ENCODE data around the gene HSP90AB1.

HSP90AB1 gene

DNA sequence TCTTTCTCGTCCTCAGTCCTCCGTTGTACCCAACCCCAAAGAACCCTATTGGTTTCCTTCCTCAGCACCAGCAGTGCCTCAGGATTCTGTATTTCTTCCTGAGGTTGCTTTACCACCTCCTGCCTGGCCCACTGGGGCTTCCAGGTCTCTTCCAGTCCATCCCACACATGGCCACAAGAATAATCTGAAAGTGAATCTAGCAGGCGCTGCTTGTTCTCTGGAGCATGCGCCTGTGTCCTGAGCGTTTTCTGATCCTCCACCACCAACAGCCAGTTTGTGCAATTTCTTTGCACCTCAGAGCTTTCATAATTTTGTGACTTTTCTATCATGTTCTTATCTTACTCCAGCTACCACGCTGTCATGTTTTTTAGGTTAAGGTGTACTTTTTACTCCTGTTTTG, 11.6 kb upstream of the HSP90AB1 start:
- DNase-seq (ENCODE audit: low read depth in 2 of 3, low spot score in 2 of 3) = no peak

DNA sequence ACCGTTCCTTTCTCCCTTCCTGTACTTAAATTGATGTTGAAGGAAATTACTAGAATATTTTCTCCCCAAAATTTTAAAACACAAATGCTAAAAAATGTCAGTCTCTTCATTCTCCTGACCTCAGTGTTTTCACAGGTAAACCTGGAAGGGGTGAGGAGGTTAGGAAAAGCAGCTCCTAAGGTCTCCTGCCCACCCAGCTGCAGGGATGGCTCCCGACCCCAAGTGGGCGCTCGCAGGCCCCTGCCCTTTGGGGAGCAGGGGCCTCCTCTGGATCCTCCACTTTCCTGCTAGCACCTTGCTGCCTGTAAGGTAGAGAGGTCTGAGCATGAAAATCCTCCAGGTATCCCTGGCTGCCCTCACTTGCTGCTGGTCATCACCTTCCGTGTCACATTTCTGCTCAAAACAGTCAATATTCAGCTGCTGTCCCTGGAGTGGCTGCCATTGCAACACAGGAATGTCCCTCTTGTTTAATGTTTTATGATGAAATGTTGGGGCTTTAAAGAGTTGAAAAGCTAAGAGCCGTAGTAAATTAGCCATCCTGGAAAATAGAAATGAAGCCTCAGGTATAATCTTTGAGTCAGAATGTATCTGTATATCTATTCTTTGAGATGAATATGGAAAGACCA, 10.9 kb upstream of the HSP90AB1 start:
- no peak for DNase-seq (ENCODE audit: low read depth in 2 of 3, low spot score in 2 of 3)

DNA sequence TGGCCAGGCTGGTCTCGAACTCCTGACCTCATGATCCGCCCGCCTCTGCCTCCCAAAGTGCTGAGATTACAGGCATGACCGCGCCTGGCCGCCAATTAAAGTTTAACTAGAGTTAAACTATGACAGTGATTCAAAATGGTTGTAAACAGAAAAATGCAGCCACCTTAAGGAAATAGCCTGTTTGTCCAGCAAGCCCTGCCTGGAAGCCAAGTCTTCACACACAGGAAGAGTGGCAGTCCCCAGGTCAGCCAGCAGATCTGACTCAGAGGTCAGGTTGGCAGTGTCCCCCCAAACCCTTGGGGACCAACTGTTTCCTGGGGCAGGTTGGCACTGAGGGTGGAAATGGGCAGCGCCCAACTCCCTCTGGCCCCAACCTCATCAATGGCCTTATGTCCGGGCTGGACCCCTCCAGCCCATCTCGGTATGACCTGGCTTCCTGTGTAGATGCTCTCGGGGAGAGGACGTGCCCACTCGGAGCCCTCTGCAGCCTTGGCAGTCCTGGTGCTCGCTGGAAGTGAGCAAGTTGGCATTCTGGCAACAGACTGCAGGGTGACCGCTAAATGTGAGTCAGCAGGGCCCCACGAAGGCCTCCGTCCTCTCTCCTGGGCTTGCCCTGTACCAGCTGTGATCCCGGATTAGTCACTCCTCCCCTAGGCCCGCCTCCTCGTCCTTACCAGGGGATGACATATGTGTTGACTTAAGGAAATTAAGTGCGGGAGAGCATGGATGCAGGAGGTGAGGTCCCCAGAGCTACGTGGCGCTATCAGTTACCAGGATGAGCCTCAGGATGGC, 9.7 kb upstream of the HSP90AB1 start:
- no peak for DNase-seq (ENCODE audit: low read depth in 2 of 3, low spot score in 2 of 3)

DNA sequence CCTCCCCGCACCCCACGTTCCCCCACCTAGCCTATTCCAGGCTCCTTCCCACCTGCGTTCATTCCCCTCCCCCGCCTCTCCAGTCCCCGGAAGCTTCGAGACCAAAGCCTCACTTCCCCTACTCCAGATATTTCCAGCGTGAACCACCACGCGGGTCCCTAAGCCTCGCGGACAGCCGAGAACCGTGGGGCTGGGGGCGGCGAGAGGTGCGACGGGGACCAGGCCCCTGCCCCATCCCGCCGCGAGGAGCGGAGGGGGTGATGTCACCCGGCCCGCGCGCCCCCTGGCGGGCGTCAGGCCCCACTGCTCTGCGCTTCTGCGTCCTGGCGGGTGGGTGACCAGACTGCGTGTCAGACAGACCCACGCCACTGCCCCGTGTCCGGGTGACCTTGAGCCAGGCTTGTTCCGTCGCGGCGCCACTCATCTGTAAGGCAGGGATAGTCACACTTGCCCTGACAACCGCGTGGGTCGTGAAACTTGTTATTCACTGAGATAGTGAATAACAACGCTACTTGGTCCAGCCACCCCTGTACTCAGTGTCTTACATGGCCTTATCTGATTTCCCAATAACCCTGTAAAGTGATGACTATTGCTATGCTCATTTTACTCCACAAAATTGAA, 9.0 kb upstream of the HSP90AB1 start:
- peak in 2 of 3 experiments; percentile 73 to 87 for DNase-seq (ENCODE audit: low read depth in 2 of 3, low spot score in 2 of 3)

DNA sequence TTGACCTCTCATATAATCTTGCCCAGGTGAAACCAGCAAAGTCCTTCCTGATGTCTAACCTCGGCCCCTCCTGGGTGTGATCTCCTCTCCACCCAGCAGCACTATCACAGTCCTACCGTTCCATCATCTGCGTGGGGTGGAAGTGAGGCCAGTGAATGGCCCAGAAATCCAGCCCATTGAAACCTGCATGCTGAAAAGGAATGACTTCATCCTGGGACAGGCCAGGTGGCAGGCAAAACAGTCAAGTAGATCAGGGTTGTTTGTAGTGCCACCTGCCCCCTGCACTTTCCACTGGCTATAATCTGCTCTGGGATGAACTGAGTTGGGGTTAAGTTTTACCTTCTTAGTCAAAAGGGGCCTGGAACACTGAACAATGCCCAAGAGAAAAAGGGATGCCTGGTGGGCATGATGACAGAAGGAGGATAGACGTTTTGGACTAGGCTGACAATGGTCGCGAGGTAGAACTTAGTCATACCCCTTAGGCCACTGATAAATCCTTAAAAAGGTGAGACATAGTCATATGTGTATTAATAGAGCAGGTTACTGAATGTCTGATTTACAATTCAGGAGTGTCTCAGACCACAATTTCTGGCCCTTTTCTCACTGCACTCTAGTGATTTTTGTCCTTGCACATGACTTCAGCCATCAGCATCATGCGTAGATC, 8.1 kb upstream of the HSP90AB1 start:
- no peak for DNase-seq (ENCODE audit: low read depth in 2 of 3, low spot score in 2 of 3)

DNA sequence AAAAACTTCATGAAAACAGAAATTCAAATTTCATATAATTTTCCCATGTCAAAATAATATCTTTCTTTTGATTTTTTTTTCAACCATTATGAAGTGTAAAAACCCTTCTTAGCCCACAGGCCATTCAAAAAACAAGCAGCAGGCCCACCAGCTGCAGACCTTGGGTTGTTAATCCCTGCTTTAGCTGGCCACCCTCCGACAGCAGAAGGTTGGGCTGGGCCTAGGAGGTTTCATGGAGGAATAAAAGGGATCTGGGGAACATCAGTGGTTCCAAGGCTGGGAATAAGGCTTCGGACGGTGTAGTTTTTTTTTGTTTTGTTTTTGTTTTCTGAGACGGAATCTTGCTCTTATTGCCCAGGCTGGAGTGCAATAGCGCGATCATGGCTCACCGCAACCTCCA, 3.6 kb upstream of the HSP90AB1 start:
- DNase-seq (ENCODE audit: low read depth in 2 of 3, low spot score in 2 of 3) = no peak

DNA sequence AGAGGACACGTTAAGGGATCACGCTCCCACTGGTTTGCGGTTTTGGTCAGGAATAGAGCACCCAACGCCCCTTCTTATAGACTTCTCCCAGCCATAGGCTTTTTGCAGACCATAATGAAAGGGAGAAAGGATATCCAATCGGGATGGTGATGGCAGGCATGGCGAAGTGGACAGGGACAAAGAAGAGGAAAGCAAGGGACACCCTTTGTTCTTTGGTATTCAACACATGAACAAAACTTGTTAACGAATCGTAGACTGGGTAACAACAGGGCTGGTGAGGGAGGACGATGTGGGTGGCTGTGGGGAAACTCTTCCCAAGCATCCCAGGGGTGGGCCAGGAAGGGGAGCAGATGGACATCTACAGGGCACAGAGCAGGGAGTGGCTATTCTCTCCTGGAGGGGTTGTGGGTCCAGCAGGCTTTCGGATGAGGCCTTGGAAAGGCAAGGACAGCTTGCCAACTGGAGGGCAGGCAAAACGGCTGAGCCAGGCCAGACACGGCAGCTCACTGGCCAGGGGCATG, 1.4 kb upstream of the HSP90AB1 start:
- DNase-seq (ENCODE audit: low read depth in 2 of 3, low spot score in 2 of 3) = no peak

DNA sequence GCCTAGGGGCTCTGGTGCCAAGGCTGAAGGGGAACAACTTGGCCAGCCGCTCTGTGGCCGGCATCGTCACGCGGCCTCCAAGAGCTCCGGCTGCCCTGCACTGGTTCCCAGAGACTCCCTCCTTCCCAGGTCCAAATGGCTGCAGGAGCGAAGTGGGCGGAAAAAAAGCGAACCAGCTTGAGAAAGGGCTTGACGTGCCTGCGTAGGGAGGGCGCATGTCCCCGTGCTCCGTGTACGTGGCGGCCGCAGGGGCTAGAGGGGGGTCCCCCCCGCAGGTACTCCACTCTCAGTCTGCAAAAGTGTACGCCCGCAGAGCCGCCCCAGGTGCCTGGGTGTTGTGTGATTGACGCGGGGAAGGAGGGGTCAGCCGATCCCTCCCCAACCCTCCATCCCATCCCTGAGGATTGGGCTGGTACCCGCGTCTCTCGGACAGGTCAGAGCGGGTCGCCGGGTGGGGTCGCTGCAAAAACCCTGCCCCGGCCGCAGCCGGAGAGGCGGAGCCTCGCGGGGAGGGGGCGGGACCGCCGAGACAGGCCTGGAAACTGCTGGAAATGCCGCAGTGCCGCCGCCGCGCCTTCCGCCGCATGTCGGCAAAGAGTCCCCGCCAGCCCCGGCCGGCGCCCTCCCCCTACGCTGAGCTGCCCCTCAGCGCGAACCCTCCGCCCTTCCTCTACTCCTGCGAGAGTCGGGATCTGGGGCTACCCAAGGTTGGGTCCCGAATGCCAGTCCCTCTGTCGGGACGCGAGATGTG, 814 bp upstream of the HSP90AB1 start:
- peak; percentile 75 to 82 (median 79) for DNase-seq (ENCODE audit: low read depth in 2 of 3, low spot score in 2 of 3)

DNA sequence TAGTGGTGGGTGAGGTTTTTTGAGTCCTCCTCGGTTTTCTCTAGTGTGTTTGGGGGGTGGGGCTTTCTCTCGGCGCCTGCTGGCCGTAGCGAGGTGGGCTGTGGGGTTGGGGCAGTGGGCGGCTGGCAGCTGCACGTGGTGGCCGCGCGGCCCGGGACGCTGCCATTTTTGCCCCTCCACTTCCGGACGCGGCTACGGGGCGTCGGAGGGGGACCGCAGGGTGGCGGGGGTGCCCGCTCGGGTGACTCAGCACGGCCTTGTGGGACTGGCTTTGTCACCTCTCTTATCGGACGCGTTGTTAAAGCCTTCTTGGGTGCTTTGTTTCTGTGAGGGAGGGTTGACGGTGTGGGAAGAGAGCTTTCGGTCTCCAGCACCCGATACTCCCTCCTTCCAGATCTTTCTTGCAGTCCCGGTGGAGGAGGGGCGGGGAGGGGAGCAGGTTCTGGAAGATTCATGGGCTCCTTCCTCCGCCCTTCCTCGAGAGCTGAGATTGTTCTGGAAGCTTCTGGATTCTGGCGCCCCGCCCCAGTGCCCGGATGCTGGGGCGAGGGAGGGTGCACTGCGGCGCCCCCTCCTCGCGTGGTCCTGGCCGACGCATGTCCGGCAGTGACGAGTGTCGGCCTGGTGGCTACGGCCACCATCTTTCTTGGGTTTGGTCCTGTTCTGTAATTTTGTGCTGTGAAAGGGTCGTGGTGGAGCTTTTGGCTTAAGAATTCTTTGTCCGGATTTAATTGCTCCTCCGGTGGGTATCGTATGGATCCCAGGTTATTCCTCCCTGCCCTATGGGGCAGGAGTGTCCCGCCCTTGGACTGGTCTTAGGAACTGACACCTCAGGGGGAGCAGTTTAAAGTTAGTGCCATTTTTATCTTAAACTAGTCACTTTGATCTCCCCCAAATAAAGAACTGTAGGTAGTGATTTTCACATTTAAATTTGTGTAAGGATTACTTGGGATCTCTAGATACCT, 719 bp downstream of the HSP90AB1 start:
- peak; percentile 75 to 78 (median 78) for DNase-seq (ENCODE audit: low read depth in 2 of 3, low spot score in 2 of 3)

DNA sequence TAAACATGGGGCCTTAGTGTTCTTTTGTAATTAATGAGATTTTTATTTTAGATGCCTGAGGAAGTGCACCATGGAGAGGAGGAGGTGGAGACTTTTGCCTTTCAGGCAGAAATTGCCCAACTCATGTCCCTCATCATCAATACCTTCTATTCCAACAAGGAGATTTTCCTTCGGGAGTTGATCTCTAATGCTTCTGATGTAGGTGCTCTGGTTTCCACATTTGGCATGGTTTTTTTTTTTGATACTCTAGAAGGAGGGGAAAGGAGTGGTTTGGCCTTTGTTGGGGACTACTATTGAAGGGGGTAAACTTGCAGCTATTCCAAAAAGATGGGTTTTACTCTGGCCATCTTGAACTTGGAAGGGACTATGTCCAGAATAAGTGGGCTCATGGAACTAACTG, 1.7 kb downstream of the HSP90AB1 start:
- no peak for DNase-seq (ENCODE audit: low read depth in 2 of 3, low spot score in 2 of 3)

DNA sequence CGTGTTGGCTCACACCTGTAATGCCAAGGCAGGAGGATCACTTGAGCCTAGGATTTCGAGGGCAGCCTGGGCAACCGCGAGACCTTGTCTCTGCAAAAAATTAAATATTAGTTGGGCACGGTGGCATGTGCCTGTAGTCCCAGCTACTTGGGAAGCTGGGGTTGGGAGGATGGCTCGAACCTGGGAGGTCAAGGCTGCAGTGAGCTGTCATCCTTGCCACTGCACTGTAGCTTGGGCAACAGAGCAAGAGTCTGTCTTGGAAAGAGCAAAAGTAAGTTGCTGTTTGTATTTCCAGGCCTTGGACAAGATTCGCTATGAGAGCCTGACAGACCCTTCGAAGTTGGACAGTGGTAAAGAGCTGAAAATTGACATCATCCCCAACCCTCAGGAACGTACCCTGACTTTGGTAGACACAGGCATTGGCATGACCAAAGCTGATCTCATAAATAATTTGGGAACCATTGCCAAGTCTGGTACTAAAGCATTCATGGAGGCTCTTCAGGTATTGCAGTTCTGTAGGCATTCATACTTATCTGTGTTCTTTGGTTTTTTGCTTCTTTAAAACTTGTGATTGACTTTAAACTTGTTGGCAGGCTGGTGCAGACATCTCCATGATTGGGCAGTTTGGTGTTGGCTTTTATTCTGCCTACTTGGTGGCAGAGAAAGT, 2.3 kb downstream of the HSP90AB1 start:
- DNase-seq (ENCODE audit: low read depth in 2 of 3, low spot score in 2 of 3) = no peak

DNA sequence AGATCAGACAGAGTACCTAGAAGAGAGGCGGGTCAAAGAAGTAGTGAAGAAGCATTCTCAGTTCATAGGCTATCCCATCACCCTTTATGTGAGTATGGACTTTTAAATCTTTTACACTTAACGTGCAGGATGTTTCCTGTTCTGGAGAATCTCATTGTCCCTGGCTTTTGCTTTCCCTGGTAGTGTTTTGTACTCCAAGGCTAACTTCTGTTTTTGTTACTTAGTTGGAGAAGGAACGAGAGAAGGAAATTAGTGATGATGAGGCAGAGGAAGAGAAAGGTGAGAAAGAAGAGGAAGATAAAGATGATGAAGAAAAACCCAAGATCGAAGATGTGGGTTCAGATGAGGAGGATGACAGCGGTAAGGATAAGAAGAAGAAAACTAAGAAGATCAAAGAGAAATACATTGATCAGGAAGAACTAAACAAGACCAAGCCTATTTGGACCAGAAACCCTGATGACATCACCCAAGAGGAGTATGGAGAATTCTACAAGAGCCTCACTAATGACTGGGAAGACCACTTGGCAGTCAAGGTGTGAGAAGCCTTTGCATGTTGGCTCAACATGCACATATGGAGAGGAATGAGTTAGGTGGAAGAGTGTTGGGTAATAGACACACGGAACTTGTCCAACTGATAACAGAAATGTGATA, 3.3 kb downstream of the HSP90AB1 start:
- DNase-seq (ENCODE audit: low read depth in 2 of 3, low spot score in 2 of 3) = no peak

DNA sequence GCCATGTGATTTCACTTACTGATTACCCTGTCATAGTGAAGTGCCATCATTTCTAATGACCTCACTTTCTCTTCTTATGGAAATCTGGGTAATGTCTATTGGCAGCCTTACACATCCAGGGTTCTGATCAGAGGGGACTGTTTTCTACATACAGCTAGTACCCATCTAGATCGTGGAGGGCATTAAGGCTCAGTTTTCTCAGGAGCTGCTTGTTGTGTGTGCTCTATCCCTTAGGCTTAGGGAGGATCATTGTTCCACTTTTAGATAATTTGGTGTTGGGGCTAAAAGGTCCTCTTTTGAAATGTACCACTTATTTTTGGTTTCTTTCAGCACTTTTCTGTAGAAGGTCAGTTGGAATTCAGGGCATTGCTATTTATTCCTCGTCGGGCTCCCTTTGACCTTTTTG, 3.8 kb downstream of the HSP90AB1 start:
- no peak for DNase-seq (ENCODE audit: low read depth in 2 of 3, low spot score in 2 of 3)

DNA sequence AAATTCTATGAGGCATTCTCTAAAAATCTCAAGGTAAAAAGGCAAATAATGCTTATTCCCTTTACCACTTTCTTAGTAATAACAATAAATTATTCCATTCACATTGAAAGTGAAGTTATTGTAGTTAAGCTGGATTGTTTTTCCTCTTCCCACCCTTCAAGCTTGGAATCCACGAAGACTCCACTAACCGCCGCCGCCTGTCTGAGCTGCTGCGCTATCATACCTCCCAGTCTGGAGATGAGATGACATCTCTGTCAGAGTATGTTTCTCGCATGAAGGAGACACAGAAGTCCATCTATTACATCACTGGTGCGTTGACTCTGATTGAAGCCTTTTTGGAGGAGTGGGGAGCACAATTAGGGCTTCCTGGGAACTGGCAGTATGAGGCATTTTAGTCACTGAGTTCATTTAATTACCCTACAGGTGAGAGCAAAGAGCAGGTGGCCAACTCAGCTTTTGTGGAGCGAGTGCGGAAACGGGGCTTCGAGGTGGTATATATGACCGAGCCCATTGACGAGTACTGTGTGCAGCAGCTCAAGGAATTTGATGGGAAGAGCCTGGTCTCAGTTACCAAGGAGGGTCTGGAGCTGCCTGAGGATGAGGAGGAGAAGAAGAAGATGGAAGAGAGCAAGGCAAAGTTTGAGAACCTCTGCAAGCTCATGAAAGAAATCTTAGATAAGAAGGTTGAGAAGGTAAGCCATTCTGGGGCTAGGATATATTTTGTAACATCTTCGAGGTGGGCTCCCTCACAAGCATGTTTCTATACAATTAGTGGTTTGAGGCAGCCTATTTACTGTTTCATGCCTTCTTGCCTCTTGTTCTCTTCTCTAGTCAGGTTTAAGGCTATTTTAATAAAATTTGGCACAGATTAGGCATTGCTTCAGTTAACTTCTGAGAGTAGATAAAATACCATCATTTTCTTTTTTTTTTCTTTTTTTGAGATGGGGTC, 4.9 kb downstream of the HSP90AB1 start:
- no peak for DNase-seq (ENCODE audit: low read depth in 2 of 3, low spot score in 2 of 3)

DNA sequence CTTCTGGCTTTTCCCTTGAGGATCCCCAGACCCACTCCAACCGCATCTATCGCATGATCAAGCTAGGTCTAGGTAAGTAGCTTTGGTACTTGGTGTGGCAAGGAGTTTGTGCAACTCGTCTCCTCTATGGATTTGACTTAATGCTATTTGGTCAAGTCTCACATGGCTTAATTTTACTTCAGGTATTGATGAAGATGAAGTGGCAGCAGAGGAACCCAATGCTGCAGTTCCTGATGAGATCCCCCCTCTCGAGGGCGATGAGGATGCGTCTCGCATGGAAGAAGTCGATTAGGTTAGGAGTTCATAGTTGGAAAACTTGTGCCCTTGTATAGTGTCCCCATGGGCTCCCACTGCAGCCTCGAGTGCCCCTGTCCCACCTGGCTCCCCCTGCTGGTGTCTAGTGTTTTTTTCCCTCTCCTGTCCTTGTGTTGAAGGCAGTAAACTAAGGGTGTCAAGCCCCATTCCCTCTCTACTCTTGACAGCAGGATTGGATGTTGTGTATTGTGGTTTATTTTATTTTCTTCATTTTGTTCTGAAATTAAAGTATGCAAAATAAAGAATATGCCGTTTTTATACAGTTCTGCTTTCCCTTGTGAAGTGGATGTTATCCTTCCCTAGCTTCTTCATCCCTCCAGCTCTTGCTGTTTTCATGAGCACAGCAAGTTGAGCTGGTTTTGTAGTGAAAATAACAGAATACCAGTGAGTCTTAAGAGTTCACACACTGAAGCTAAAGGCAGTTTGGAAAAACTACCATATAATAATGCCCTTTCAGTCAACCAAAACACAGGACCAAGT, 6.6 kb downstream of the HSP90AB1 start:
- no peak for DNase-seq (ENCODE audit: low read depth in 2 of 3, low spot score in 2 of 3)

DNA sequence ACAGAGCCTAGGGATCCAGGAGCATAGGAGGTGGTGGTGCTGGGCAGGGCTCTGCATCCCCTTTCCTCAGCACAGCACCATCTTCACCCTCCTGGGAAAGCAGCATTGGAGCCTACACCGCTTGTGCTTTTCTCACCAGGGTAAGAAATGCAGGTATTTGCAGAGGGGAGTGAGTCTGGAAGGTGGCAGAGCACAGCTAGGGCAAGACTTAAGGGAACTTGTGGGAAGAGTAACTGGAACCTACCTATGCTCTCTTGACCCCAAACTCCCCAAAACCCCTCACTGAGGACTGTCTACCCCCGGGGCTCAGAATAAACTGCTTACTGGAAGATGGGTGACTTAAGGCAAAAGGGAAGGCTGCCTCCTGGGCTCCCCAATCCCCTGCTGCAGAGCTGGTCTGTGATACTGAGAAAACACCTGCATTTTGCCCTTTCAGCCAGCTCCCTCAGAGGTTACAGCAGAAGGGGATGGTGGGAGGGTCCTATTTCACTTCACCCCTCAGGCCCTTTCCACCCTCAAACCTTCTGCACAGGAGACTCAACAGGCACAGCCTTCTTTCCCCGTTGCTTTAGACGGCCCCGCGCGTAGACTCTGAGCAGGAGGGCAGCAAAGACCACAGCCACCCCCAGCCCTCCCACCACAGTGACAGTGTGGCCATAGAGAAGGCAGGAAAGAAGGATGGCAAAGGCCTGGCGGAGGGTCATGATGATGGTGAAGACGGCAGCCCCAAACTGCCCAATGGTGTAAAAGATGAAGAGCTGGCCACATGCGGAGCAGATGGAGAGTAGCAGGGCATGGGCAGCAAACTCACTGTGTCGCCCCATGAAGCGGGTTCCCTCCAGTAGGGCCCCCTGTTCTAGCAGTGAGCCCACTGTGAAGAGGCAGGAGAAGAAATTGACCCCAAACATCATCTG, 7.5 kb downstream of the HSP90AB1 start:
- DNase-seq (ENCODE audit: low read depth in 2 of 3, low spot score in 2 of 3) = no peak
